Gastroesophageal sphincter (tissue), 4 donors: ENCODE measurements around the gene CATSPER3. TPM values are rescaled to one million over a fixed set of nuclear protein-coding genes. Genes with fewer than 3 reads are reported as not detected.

Experiments used
- ATAC-seq: fragments of 150-250 bp; one replicate; pipeline ENCODE4 v1.9.1; 2016; ENCODE audit warnings: mild to moderate bottlenecking, moderate library complexity
- H3K27ac ChIP-seq, 4 donors: fragments of 200-600 bp; sonication (generic) in 3 of 4; 1 replicate in 3 of 4; 2 replicates in 1 of 4; pipeline ENCODE4 v1.5.1; 2016 to 2019
- H3K27me3 ChIP-seq: fragments of 200-600 bp; sonication (generic); one replicate; pipeline ENCODE4 v1.5.1; 2019
- H3K36me3 ChIP-seq, 2 donors: fragments of 200-600 bp; sonication (generic); one replicate each; pipeline ENCODE4 v1.5.1; 2019; ENCODE audit warnings: control low read depth in 1 of 2
- H3K4me1 ChIP-seq, 3 donors: fragments of 200-600 bp; sonication (generic); 1 replicate in 2 of 3; 2 replicates in 1 of 3; pipeline ENCODE4 v1.5.1; 2016 to 2019; ENCODE audit warnings: control low read depth in 2 of 3
- H3K4me3 ChIP-seq, 2 donors: fragments of 200-600 bp; sonication (generic); one replicate each; pipeline ENCODE4 v1.5.1; 2019; ENCODE audit warnings: mild to moderate bottlenecking in 1 of 2, moderate library complexity in 1 of 2
- H3K9me3 ChIP-seq, 3 donors: fragments of 200-600 bp; sonication (generic); one replicate each; pipeline ENCODE4 v1.5.1; 2017 to 2019; ENCODE audit warnings: control low read depth in 2 of 3
- EP300 ChIP-seq: sonication (generic); formaldehyde crosslinking; IDR thresholded peaks from one replicate; pipeline ENCODE4 v1.6.1; 2017; ENCODE audit warnings: antibody characterized with exemption, mild to moderate bottlenecking
- POLR2A ChIP-seq, 2 donors: fragments of 450-650 bp; IDR thresholded peaks; one replicate each; pipeline ENCODE4 v1.6.1; 2017; ENCODE audit warnings: antibody characterized with exemption in 2 of 2, mild to moderate bottlenecking in 2 of 2, moderate library complexity in 1 of 2
- POLR2AphosphoS5 ChIP-seq: sonication (generic); formaldehyde crosslinking; IDR thresholded peaks from one replicate; pipeline ENCODE4 v1.6.1; 2017; ENCODE audit warnings: antibody characterized with exemption
- WGBS, 2 donors: methylation state at CpG; one replicate each; pipeline ENCODE4 v1.1.5; 2018; ENCODE audit warnings: low coverage in 1 of 2; 5-methylcytosine and 5-hydroxymethylcytosine counted together
- total RNA-seq, 4 donors: library from RNA; depleted of rRNA; stranded (reverse); fragments of >200 nt; gene quantifications; one replicate each; pipeline ENCODE4 v1.1.0, GENCODE V29; 2016
- TF ChIP-seq, protein P1 (sequence below), 4 experiments: fragments of 200-600 bp in 2 of 4; fragments of 450-650 bp in 2 of 4; sonication (generic) in 1 of 4; IDR thresholded peaks; one replicate each; pipeline ENCODE4 v1.5.1; 2017 to 2019; ENCODE audit warnings: antibody characterized with exemption in 4 of 4, mild to moderate bottlenecking in 2 of 4, moderate library complexity in 2 of 4

CATSPER3 gene
- total RNA-seq, 4 donors from 2014 or later, result 0.62 to 0.78 TPM; not detected in 2

GRCh38 chr5:135046661-135047346 is 79.1 kb downstream of the CATSPER3 start:
- H3K4me1 ChIP-seq, result no peaks in the 10 kb centered on the region
- 70 to 82% methylated on average over 2 to 3 of the region's 5 CpGs for WGBS, 2 donors
- no peak overlapping the region for H3K4me3 ChIP-seq
- H3K27ac ChIP-seq, result no peak overlapping the region
- peaks cover 69% of the 10 kb centered on the region for H3K27me3 ChIP-seq
- H3K36me3 ChIP-seq, result no peaks in the 10 kb centered on the region
- no peak for ATAC-seq
- no peaks in the 10 kb centered on the region for H3K9me3 ChIP-seq
- TF ChIP-seq POLR2A (IDR thresholded peaks at IDR 0.05) (no peak), EP300 (no peak), POLR2AphosphoS5 (no peak)
- TF ChIP-seq, protein P1, sequence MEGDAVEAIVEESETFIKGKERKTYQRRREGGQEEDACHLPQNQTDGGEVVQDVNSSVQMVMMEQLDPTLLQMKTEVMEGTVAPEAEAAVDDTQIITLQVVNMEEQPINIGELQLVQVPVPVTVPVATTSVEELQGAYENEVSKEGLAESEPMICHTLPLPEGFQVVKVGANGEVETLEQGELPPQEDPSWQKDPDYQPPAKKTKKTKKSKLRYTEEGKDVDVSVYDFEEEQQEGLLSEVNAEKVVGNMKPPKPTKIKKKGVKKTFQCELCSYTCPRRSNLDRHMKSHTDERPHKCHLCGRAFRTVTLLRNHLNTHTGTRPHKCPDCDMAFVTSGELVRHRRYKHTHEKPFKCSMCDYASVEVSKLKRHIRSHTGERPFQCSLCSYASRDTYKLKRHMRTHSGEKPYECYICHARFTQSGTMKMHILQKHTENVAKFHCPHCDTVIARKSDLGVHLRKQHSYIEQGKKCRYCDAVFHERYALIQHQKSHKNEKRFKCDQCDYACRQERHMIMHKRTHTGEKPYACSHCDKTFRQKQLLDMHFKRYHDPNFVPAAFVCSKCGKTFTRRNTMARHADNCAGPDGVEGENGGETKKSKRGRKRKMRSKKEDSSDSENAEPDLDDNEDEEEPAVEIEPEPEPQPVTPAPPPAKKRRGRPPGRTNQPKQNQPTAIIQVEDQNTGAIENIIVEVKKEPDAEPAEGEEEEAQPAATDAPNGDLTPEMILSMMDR (IDR thresholded peaks at IDR 0.05), result no peak

DNA sequence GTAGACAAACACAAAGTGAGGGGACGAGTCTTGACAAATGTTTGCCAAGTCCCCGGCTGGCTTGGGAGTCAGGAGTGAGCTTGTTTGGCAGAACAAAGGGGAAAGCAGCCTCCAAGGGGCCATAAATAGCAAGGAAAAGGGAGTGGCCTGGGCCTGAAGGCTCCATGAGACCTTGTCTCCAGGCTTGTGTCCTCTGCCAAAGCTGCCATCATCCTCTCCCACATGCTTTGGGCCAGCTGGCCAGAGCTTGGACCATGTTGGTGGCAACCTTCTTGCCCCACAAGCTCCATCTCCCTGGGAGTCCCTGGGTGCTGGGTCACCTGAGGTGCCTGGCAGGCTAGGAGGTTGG is 79.6 kb downstream of the CATSPER3 start:
- no peak overlapping the region for H3K27ac ChIP-seq
- ATAC-seq, result no peak
- TF ChIP-seq POLR2AphosphoS5 (no peak), POLR2A (IDR thresholded peaks at IDR 0.05) (no peak)
- TF ChIP-seq, protein P1 (IDR thresholded peaks at IDR 0.05), result no peak
- no peaks in the 10 kb centered on the region for H3K4me1 ChIP-seq
- H3K36me3 ChIP-seq, result no peaks in the 10 kb centered on the region
- no peak overlapping the region for H3K4me3 ChIP-seq
- no peaks in the 10 kb centered on the region for H3K9me3 ChIP-seq
- H3K27me3 ChIP-seq, result peaks cover 74% of the 10 kb centered on the region
- 36 to 39% methylated on average over 2 of the region's 2 CpGs for WGBS, 2 donors

DNA sequence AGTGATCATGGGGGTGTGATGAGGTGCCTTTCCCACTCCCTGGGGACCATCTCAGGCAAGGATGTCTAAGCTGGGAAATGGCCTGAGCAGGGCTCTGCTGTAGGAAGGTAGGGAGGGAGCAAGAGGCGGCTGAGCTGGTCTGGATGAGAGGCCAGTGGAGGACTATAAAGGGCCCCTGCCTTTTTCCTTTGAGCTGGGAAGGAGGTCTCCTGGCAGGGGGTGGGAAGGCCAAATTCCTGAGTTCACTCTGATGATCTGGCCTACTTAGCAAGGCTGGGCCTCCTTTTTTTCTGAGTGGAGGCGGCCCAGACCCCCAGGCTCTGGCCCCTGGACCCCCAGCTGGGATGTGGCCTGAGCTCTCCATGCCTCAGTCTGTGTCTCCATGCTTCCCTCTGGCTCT is 80.6 kb downstream of the CATSPER3 start:
- Histone ChIP-seq H3K4me3 (no peak overlapping the region), H3K27ac (no peak overlapping the region), H3K9me3 (no peaks in the 10 kb centered on the region), H3K4me1 (no peaks in the 10 kb centered on the region), H3K36me3 (no peaks in the 10 kb centered on the region), H3K27me3 (peaks cover 72% of the 10 kb centered on the region)
- TF ChIP-seq POLR2AphosphoS5 (no peak), EP300 (no peak), POLR2A (IDR thresholded peaks at IDR 0.05) (no peak)
- TF ChIP-seq, protein P1 (IDR thresholded peaks at IDR 0.05), result no peak
- no peak for ATAC-seq
- WGBS, 2 donors, result 100% methylated on average over 1 of the region's 2 CpGs

- no CpG with 5 or more reads among the region's 1 CpG for WGBS, 2 donors
- H3K9me3 ChIP-seq, result no peaks in the 10 kb centered on the region
- no peaks in the 10 kb centered on the region for H3K4me1 ChIP-seq
- TF ChIP-seq POLR2A (IDR thresholded peaks at IDR 0.05), result no peak
- TF ChIP-seq POLR2AphosphoS5, result no peak
- TF ChIP-seq, protein P1 (IDR thresholded peaks at IDR 0.05), result no peak
- no peak for TF ChIP-seq EP300
- H3K36me3 ChIP-seq, result no peaks in the 10 kb centered on the region
- no peak for ATAC-seq
- no peak overlapping the region for H3K4me3 ChIP-seq
- H3K27ac ChIP-seq, result no peak overlapping the region
- H3K27me3 ChIP-seq, result peaks cover 68% of the 10 kb centered on the region
Measured at GRCh38 chr5:135048930-135049329, 81.2 kb downstream of the CATSPER3 start.

DNA sequence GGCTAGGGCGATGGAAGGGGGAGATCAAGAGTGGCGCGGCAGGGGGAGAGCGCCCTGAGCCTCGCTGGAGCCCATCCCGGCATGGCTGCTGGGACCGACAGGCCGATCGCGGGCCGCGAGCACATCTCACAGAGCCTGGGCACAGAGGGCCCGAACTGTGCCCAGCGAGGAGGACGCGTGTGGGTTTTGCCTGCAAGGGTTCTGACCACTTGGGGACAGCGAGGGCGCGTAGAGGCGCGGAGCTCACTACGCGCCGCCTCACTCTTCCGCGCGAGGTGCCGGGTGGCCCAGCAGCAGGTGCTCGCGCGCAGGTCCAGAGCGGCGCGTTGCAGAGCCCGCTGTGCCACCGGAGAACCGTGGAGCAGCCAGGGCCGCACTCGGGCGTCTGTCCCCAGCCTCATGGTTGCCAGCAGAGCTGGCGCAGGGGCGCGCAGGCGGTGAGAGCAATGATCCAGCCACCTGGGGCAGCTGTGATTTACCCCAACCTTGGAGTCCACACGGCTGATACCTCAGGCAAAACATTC is 82.6 kb downstream of the CATSPER3 start:
- Histone ChIP-seq H3K27ac (no peak overlapping the region), H3K27me3 (peaks cover 54% of the 10 kb centered on the region), H3K36me3 (no peaks in the 10 kb centered on the region), H3K4me3 (no peak overlapping the region), H3K9me3 (no peaks in the 10 kb centered on the region), H3K4me1 (no peaks in the 10 kb centered on the region)
- 43% methylated on average over 12 of the region's 45 CpGs; no CpG with 5 or more reads in 1 of the 2 donors for WGBS, 2 donors
- no peak for TF ChIP-seq POLR2AphosphoS5
- TF ChIP-seq, protein P1 (IDR thresholded peaks at IDR 0.05), result no peak
- TF ChIP-seq POLR2A (IDR thresholded peaks at IDR 0.05), result no peak
- TF ChIP-seq EP300, result no peak
- no peak for ATAC-seq
